ENCODE results near the gene SPTAN1.

SPTAN1 gene

DNA sequence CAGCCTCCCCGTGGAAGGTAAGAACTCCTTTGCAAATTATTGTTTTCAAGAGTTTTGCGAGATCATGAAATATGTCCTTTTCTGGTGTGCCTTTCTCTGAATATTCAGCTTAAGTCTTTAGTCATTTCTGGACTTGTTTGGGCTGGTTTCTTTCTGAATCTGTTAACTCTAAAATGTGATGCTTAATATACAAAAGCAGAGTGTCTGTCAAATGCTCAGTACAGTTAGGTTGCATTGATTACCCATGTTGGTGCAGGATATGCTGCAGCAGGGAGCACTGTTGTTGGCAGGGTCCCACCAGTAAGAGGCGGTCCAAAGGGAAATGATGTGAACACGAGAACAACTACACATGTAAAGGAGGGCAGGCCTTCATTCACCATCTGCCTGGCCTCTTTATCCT, 47.7 kb downstream of the SPTAN1 start:
- DNase-seq (ENCODE audit: low spot score), result no peak

GRCh38 chr9:128603697-128604096, 51.3 kb downstream of the SPTAN1 start:
- DNase-seq (ENCODE audit: low spot score), result no peak

- no peak for DNase-seq (ENCODE audit: low spot score)
These were observed 55.4 kb downstream of the SPTAN1 start for GRCh38 chr9:128607642-128608350.

DNA sequence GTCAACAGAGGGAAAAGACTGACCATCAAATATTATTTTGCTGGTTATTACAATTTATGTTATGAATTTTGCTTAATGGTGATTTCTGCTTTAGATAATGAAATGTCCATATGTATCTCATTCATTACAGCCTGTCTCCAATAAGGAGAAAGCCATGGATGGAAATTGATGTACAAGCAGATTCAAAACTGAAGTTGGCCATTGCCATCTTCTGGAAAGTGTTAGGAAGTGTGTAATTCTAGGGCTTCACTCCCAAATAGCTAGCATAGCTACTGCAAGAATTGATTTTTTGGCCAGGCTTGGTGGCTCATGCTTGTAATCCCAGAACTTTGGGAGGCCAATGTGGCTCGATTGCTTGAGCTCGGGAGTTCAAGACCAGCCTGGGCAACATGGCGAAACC, 58.5 kb downstream of the SPTAN1 start:
- no peak for DNase-seq (ENCODE audit: low spot score)

GRCh38 chr9:128611600-128612394, 59.4 kb downstream of the SPTAN1 start:
- no peak for DNase-seq (ENCODE audit: low spot score)

DNA sequence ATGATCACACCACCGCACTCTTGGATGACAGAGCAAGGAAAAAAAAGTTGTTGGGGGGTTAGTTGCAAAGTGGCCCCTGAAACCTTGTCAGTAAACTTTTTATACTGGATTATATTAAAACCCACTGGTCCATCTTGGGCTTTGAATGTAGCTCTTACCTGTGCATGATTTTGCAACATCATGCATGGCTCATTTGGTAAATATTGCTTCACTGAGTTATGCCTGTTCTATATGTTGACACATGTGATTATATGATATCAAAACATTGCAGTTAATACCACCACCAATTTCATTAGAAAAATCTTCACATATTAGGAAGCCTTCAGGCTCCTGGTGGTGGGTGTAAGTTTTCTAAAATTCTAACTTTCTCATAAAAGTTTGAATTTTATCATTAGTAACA, 62.3 kb downstream of the SPTAN1 start:
- DNase-seq (ENCODE audit: low spot score), result no peak

- no peak for DNase-seq (ENCODE audit: low spot score)
These were observed 63.2 kb downstream of the SPTAN1 start for GRCh38 chr9:128615571-128615970.

DNA sequence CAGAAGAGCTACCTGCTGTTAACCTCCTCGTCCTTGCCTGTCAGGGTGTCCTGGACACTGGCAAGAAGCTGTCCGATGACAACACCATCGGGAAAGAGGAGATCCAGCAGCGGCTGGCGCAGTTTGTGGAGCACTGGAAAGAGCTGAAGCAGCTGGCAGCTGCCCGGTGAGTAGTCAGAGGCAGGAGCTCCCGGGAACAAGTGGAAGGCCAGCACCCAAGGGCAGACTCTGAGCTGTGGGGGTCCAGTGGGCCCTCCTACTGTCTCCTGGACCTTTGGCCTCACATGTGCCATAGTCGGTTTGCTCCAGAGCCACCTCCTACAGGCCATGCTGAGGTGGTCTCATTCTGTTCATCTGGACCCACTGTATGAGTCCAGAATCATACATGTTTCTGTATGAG, 65.6 kb downstream of the SPTAN1 start:
- DNase-seq (ENCODE audit: low spot score), result no peak

- DNase-seq (ENCODE audit: low spot score), result no peak
These were observed 66.7 kb downstream of the SPTAN1 start for GRCh38 chr9:128619127-128619526.

- DNase-seq (ENCODE audit: low spot score), result no peak
These were observed 67.4 kb downstream of the SPTAN1 start for GRCh38 chr9:128619779-128620178.

- no peak for DNase-seq (ENCODE audit: low spot score)
These were observed 69.5 kb downstream of the SPTAN1 start for GRCh38 chr9:128621730-128622455.

- no peak for DNase-seq (ENCODE audit: low spot score)
These were observed 72.2 kb downstream of the SPTAN1 start for GRCh38 chr9:128624566-128624965.

- no peak for DNase-seq (ENCODE audit: low spot score)
These were observed 73.2 kb downstream of the SPTAN1 start for GRCh38 chr9:128625391-128626146.

DNA sequence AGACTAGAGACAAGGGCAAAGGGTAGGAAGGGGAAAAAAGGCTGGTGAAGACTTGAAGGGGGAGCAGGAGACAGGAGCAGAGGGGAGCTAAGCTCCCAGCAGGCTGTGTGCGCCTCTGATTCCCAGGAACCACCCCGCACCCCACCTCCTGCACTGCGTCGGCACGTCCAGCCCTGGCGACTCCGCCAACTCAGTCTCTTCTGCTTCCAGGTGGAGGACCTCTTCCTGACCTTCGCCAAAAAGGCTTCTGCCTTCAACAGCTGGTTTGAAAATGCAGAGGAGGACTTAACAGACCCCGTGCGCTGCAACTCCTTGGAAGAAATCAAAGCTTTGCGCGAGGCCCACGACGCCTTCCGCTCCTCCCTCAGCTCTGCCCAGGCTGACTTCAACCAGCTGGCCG, 73.8 kb downstream of the SPTAN1 start:
- no peak for DNase-seq (ENCODE audit: low spot score)

DNA sequence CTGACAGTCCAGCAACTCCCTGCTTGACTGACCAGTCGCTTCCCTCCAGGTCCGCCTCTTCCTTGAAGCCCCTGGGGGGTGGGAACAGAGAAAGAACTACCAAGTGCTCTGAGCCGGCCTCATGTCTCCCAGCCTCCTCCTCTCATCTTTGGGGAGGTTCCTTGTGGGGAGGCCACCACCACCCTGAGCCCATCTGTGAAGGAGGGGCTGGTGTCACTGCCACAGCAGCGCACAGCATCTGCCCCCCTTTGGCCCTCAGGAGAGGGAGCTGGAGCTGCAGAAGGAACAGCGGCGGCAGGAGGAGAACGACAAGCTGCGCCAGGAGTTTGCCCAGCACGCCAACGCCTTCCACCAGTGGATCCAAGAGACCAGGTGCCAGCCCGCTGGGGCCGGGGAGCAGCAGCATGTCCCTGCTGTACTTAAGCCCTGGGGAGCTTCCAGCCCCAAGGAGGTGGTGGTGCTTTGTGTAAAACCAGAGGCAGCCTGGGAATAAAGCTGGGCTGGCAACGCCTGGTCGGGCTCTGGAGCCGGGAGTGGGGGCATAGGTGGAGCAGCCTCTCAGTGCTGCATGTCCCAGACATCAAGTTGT, 74.8 kb downstream of the SPTAN1 start:
- no peak for DNase-seq (ENCODE audit: low spot score)

DNA sequence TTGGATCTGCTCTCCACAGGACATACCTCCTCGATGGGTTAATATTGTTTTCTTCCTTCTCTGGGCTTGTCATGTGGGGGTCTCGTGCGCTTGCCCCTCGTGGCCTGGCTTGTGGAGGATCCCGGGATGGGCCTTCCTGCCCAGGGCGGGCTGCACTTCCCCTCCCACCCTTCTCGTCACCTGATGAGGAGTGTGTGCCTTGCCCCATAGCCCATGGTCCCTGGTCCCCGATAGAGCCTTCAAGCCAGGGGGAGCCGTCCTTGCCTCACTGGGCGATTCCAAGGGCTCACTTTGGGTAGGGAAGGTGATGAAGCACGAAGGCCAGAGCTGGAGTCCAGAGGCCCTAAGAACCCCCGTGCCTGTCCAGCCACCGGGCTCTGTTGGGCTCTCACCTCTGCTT, 75.5 kb downstream of the SPTAN1 start:
- no peak for DNase-seq (ENCODE audit: low spot score)

DNA sequence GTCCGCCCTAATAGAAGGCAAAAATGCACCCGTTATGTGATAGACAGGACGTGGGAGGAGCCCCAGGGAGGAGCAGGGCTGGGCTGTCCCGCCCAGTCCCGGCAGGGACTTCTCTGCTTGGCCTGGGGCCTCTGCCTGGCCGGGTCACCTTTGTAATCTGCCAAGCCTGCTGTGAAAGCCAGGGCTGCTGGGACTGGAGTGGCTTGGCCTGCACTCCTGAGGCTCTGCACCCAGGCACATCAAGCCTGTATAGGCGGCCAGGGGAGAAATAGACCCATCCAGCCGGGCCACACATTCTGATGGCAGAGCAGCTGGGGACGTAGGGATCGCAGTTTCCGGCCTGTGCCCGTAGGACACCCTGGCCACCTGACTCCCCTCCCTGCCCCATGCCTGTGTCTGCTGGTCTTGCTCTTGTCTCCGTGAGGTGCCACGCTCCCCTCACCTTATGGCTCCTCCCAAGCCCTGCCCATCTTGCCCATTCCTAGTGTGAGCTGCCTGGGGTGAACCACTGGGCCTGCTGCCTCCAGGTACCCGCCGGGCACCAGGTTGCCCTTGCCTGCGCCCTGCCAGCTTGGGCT, 76.2 kb downstream of the SPTAN1 start:
- peak; percentile 55 for DNase-seq (ENCODE audit: low spot score)

DNA sequence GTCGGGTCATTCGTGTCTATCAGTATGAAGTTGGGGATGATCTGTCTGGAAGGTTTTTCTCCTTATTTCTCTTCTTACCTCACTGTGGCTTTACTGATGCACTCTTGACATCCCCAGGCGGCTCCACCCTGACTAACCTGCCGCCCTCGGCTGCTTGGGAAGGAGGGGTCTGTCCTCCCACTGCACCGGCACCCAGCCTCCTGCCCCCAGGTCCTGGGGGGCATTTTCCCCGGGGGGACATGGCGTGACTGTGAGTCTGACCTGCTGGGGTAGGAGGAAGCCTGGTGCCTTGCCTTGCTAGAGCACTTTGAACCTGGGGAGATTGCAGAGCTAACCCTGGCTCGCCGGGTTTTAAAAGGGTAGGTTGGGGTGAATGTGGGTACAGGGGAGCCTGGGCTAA, 76.7 kb downstream of the SPTAN1 start:
- DNase-seq (ENCODE audit: low spot score), result no peak

GRCh38 chr9:128629852-128630545, 77.6 kb downstream of the SPTAN1 start:
- no peak for DNase-seq (ENCODE audit: low spot score)

- no peak for DNase-seq (ENCODE audit: low spot score)
These were observed 79.2 kb downstream of the SPTAN1 start for GRCh38 chr9:128631636-128632035.

GRCh38 chr9:128632066-128632465, 79.7 kb downstream of the SPTAN1 start:
- no peak for DNase-seq (ENCODE audit: low spot score)

All from GM03348 (cell line).